GM06990 (cell line): Measurements from ENCODE around the gene SLC25A43.
A peak's percentile ranks its signal among the peaks of the same experiment; 100 is the strongest.

ENCODE experiments used
- DNase-seq: peaks from one replicate; pipeline ENCODE4 v3.0.0-alpha.2; 2011; ENCODE audit not compliant: insufficient read length; ENCODE audit errors: extremely low read depth
- H3K27me3 ChIP-seq: replicated peaks from 2 replicates; pipeline ENCODE4 v1.6.0; 2011; ENCODE audit warnings: low read length; ENCODE audit not compliant: control insufficient read depth, insufficient read depth
- H3K36me3 ChIP-seq: 2 replicates; pipeline ENCODE4 v1.5.1; 2011; ENCODE audit warnings: low read length; ENCODE audit not compliant: control insufficient read depth, insufficient read depth
- H3K4me3 ChIP-seq: replicated peaks from 2 replicates; pipeline ENCODE4 v1.5.1; 2011; ENCODE audit warnings: low read depth, mild to moderate bottlenecking, control low read depth, low read length
- CTCF ChIP-seq: IDR thresholded peaks from 2 replicates; pipeline ENCODE4 v1.5.1; 2011; ENCODE audit warnings: low read length, control low read depth, mild to moderate bottlenecking, inconsistent platforms; ENCODE audit not compliant: insufficient read depth, poor library complexity, severe bottlenecking

The SLC25A43 gene

GRCh38 chrX:119389871-119390501 is 9.2 kb upstream of the SLC25A43 start:
- Histone ChIP-seq H3K27me3 (no peaks in the 10 kb centered on the region), H3K4me3 (no peak overlapping the region), H3K36me3 (no peaks in the 10 kb centered on the region)
- no peak for TF ChIP-seq CTCF
- no peak for DNase-seq

- Histone ChIP-seq H3K4me3 (no peak overlapping the region), H3K36me3 (no peaks in the 10 kb centered on the region), H3K27me3 (no peaks in the 10 kb centered on the region)
- TF ChIP-seq CTCF: peak; percentile 28
- no peak for DNase-seq
Measured at GRCh38 chrX:119391279-119391678, 7.9 kb upstream of the SLC25A43 start.

- Histone ChIP-seq H3K4me3 (no peak overlapping the region), H3K27me3 (no peaks in the 10 kb centered on the region), H3K36me3 (no peaks in the 10 kb centered on the region)
- TF ChIP-seq CTCF: no peak
- DNase-seq: no peak
Measured at GRCh38 chrX:119393144-119393543, 6.0 kb upstream of the SLC25A43 start.

GRCh38 chrX:119398587-119398973 is 556 bp upstream of the SLC25A43 start:
- H3K4me3 ChIP-seq: peak overlapping the region; percentile 75

GRCh38 chrX:119399772-119400101 is 601 bp downstream of the SLC25A43 start:
- DNase-seq: no peak
- no peak for TF ChIP-seq CTCF
- Histone ChIP-seq H3K36me3 (no peaks in the 10 kb centered on the region), H3K27me3 (no peaks in the 10 kb centered on the region), H3K4me3 (peak overlapping the region; percentile 75)

More at GRCh38 chrX:119398587-119398973, 556 bp upstream of the SLC25A43 start:
- Histone ChIP-seq H3K36me3 (no peaks in the 10 kb centered on the region), H3K27me3 (no peaks in the 10 kb centered on the region)
- no peak for DNase-seq
- TF ChIP-seq CTCF: no peak

GRCh38 chrX:119401569-119401968 is 2.4 kb downstream of the SLC25A43 start:
- no peak overlapping the region for H3K4me3 ChIP-seq
- DNase-seq: no peak
- no peaks in the 10 kb centered on the region for H3K27me3 ChIP-seq
- TF ChIP-seq CTCF: no peak
- no peaks in the 10 kb centered on the region for H3K36me3 ChIP-seq
